ENCODE results near the gene MSANTD3.
A peak's percentile ranks its signal among the peaks of the same experiment; 100 is the strongest.

GRCh38 chr9:100411472-100412283 is 15.3 kb upstream of the MSANTD3 start:
- TF ChIP-seq CTCF (conservative IDR thresholded peaks at IDR 0.05; ENCODE audit: low read depth in 2 of 2) (no peak), POLR2AphosphoS5 (IDR thresholded peaks at IDR 0.05; ENCODE audit: low read depth) (peak; percentile 86), EZH2phosphoT487 (IDR thresholded peaks at IDR 0.05; ENCODE audit: unreplicated experiment) (no peak), EZH2 (IDR thresholded peaks at IDR 0.05; ENCODE audit: low read depth, unreplicated experiment) (no peak), ZNF462 (CRISPR knock-in tag; IDR thresholded peaks at IDR 0.05) (no peak), JUNB (IDR thresholded peaks at IDR 0.05; ENCODE audit: unreplicated experiment) (no peak), STAT1 (IDR thresholded peaks at IDR 0.05; ENCODE audit: unreplicated experiment) (no peak)
- TF ChIP-seq, protein P1, sequence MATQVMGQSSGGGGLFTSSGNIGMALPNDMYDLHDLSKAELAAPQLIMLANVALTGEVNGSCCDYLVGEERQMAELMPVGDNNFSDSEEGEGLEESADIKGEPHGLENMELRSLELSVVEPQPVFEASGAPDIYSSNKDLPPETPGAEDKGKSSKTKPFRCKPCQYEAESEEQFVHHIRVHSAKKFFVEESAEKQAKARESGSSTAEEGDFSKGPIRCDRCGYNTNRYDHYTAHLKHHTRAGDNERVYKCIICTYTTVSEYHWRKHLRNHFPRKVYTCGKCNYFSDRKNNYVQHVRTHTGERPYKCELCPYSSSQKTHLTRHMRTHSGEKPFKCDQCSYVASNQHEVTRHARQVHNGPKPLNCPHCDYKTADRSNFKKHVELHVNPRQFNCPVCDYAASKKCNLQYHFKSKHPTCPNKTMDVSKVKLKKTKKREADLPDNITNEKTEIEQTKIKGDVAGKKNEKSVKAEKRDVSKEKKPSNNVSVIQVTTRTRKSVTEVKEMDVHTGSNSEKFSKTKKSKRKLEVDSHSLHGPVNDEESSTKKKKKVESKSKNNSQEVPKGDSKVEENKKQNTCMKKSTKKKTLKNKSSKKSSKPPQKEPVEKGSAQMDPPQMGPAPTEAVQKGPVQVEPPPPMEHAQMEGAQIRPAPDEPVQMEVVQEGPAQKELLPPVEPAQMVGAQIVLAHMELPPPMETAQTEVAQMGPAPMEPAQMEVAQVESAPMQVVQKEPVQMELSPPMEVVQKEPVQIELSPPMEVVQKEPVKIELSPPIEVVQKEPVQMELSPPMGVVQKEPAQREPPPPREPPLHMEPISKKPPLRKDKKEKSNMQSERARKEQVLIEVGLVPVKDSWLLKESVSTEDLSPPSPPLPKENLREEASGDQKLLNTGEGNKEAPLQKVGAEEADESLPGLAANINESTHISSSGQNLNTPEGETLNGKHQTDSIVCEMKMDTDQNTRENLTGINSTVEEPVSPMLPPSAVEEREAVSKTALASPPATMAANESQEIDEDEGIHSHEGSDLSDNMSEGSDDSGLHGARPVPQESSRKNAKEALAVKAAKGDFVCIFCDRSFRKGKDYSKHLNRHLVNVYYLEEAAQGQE (IDR thresholded peaks at IDR 0.05; ENCODE audit: unreplicated experiment), result no peak

Measured in GM23338 (cell line).